Right renal pelvis (tissue), 4 donors: ENCODE measurements around the gene TEX29. TPM values are rescaled to one million over a fixed set of nuclear protein-coding genes. Genes with fewer than 3 reads are reported as not detected.

ENCODE experiments used
- DNase-seq, 4 donors: peaks; one replicate each; pipeline ENCODE4 v3.0.0-alpha.2; 2013; ENCODE audit warnings: low read depth in 4 of 4, low spot score in 3 of 4, missing footprints in 1 of 4
- polyA plus RNA-seq, 4 donors: library from polyadenylated mRNA; unstranded; fragments of 120-200 nt; gene quantifications; one replicate each; pipeline ENCODE4 v1.2.1, GENCODE V29; 2013; ENCODE audit not compliant: insufficient read length in 4 of 4

The TEX29 gene
- polyA plus RNA-seq, 4 donors = 0.35 to 0.59 (median 0.42) TPM

- DNase-seq = no peak
Observed at GRCh38 chr13:111338841-111339240, 18.4 kb downstream of the TEX29 start.

- DNase-seq = no peak
Observed at GRCh38 chr13:111339366-111340143, 19.1 kb downstream of the TEX29 start.

- DNase-seq = no peak
Observed at GRCh38 chr13:111341886-111342285, 21.4 kb downstream of the TEX29 start.

GRCh38 chr13:111342721-111343120 is 22.3 kb downstream of the TEX29 start:
- DNase-seq = no peak

GRCh38 chr13:111343186-111343805 is 22.9 kb downstream of the TEX29 start:
- DNase-seq = no peak

GRCh38 chr13:111344471-111345191 is 24.2 kb downstream of the TEX29 start:
- peak in 2 of 4 donors; percentile 3 to 26 for DNase-seq

- DNase-seq = no peak
Observed at GRCh38 chr13:111345682-111346081, 25.2 kb downstream of the TEX29 start.

- no peak for DNase-seq
Observed at GRCh38 chr13:111346101-111346680, 25.7 kb downstream of the TEX29 start.

GRCh38 chr13:111347438-111347837 is 27.0 kb downstream of the TEX29 start:
- no peak for DNase-seq

- no peak for DNase-seq
Observed at GRCh38 chr13:111353508-111353907, 33.1 kb downstream of the TEX29 start.

- no peak for DNase-seq
Observed at GRCh38 chr13:111354789-111355188, 34.3 kb downstream of the TEX29 start.

- no peak for DNase-seq
Observed at GRCh38 chr13:111356795-111357194, 36.4 kb downstream of the TEX29 start.

- no peak for DNase-seq
Observed at GRCh38 chr13:111359237-111359915, 38.9 kb downstream of the TEX29 start.

GRCh38 chr13:111359930-111360329 is 39.5 kb downstream of the TEX29 start:
- DNase-seq = no peak

GRCh38 chr13:111360452-111360851 is 40.0 kb downstream of the TEX29 start:
- DNase-seq = no peak

GRCh38 chr13:111361046-111361872 is 40.8 kb downstream of the TEX29 start:
- DNase-seq = no peak

- no peak for DNase-seq
Observed at GRCh38 chr13:111361873-111362648, 41.6 kb downstream of the TEX29 start.

GRCh38 chr13:111363121-111363520 is 42.7 kb downstream of the TEX29 start:
- DNase-seq = no peak

- DNase-seq = no peak
Observed at GRCh38 chr13:111363591-111363990, 43.1 kb downstream of the TEX29 start.
